HPDE6-E6E7 (cell line): ENCODE results near the gene AGBL1.
"Not testable (repeated sequence)": the region's sequence is repeated elsewhere in the genome, so short reads cannot be mapped to it uniquely, and the experiment has no call there.

Experiments used
- DNase-seq: peaks from one replicate; pipeline ENCODE4 v3.0.0; 2011; ENCODE audit warnings: missing footprints; ENCODE audit errors: extremely low spot score

Gene AGBL1

GRCh38 chr15:86082619-86083380, 3.1 kb downstream of the AGBL1 start:
- no peak for DNase-seq

DNA sequence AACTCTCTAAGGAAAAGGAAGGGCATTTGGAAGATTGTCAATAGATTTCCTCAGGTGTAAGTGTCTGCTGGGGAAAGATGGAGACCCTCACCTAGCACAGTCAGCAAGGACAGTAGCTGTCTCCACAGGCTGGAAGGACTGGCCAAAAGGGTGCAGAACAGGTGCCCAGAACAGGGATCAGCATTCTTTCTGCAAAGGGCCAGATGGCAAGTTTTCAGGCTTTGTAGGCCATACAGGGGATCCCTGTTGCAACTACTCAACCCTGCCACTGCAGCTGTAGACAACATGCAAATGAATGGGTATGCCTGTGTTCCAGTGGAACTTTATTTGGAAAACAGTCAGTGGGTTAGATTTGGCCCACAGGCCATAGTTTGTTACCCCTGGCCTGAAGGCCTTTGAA, 8.1 kb downstream of the AGBL1 start:
- DNase-seq = no peak

- DNase-seq = no peak
Observed at GRCh38 chr15:86089422-86089821, 9.8 kb downstream of the AGBL1 start.

DNA sequence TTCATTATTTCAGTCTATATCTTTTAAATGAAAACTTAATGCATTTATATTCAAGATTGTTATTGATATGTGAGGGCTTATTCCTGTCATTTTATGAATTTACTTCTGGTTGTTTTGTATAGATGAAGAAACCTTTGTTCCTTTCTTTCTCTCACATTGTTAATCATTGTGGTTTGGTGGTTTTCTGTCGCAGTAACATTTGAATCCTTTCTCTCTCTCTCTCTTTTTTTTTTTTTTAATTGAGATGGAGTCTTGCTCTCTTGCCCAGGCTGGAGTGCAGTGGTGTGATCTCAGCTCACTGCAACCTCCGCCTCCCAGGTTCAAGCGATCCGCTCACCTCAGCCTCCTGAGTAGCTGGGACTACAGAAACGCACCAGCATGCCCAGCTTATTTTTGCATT, 22.1 kb downstream of the AGBL1 start:
- DNase-seq = no peak

GRCh38 chr15:86103825-86104224, 24.2 kb downstream of the AGBL1 start:
- DNase-seq = no peak

GRCh38 chr15:86106306-86106705, 26.6 kb downstream of the AGBL1 start:
- no peak for DNase-seq

DNA sequence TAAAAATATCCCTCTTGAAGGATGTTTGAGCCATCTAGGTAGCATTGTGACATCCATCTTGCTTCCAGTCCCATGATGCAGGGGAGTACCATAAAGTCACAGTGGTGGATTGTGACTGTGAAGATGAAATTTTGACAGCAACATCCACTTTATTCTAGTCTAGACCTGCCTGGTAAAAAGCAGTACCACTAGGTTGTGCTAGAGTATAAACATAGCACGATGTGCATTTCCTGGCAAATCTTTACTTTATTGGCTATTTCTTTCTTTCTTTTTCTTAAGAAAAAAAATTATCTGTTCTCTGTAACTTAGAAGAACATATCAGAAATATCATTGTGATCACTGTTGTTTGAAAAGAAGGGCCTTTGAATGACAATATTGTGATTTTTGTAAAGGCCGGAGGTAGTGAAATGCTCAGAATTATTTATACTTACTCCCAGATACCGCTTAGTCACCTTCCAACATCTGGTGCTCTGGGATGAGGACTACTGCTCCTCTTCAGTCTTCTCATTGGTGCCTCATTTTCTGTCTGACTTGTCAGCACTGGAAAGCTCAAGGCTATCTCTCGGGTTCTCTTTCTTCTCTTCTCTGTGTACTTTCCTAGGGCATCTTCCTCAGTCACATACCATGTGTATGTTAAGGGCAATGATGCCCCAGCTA, 35.6 kb downstream of the AGBL1 start:
- DNase-seq = peak; percentile 12

DNA sequence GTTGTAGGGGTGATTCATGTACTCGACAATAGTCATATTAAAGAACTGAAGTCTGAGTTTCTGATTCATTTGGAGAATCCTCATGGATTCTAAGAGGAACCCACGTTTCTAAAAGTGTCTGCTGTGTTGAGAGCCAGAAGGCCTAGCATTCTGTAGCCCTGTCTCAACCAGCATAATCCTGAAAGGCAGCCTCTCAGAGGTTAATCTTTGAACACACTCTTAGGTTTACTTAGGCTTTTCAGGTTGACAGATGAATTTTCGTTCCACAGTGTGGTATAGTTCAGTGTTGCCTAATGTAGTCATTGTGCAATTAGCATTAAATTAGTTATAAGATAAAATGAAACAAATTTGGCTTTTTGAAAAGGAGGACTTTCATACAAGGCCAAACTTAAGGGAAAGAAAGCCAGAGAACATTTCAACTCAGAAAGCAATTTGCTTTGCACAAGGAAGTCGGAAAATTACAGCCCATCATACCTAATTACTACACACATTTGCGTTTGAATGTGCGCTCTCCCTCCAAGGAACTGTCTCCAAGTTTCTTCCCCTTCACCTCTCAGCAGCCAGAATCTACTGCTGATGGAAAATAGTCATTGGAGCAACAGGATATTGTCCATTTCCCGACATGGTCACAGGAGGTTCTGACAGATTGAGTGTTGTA, 42.0 kb downstream of the AGBL1 start:
- no peak for DNase-seq

GRCh38 chr15:86122691-86123391, 43.2 kb downstream of the AGBL1 start:
- not testable (repeated sequence) for DNase-seq

DNA sequence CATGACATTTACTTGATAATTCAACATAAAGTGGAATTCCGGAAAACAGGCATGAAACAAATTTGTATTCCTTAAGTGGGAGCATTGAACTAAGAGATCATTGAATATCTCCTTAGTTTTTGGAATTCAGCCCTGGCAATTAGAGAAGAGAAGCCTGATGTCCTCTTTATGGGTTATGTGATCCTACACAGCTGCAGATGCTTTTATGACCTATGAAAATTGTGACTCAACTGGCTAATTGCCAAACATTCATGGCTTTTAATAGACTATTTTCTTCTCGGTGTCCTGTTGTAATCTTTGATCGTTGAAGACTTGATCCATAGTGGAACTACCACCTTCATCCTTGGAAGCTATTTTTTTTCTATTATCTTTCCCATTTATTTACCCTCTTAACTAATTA, 46.1 kb downstream of the AGBL1 start:
- DNase-seq = no peak

DNA sequence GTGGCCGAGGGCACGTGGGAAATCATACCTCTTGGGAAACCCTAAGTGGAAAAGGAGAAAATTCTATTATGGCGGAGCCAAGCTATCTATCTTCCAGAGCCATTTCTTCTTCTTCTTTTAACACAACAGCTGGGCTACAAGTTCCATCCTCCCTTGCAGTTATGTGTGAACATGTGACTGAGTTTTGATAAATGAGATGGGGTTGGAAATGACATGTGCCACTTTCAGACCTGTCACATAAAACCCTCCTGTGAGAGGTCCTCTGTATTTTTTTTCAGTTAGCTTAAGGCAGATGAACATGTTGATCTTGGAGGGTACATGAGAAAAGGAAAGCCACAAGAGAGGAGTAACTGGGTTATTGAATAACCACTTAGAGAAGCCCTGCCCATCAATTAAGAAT, 47.9 kb downstream of the AGBL1 start:
- DNase-seq = no peak

DNA sequence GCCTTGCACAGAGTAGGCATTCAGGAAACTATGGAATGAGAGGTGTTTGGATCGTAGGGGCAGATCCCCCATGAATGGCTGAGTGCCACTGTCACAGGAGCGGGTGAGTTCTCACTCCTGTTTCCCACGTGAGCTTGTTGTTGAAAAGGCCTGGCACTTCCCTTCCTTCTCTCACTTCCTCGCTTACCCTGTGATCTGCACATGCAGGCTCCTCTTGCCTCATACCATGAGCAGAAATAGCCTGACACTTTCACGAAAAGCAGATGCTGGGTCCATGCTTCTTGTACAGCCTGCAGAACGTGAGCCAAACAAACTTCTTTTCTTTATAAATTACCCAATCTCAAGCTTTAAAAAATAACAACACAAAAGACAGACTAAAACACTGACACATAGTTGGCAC, 55.4 kb downstream of the AGBL1 start:
- DNase-seq = no peak

GRCh38 chr15:86136861-86137260, 57.2 kb downstream of the AGBL1 start:
- DNase-seq = no peak

GRCh38 chr15:86138798-86139197, 59.1 kb downstream of the AGBL1 start:
- DNase-seq = no peak

- DNase-seq = no peak
Observed at GRCh38 chr15:86139828-86140227, 60.2 kb downstream of the AGBL1 start.

DNA sequence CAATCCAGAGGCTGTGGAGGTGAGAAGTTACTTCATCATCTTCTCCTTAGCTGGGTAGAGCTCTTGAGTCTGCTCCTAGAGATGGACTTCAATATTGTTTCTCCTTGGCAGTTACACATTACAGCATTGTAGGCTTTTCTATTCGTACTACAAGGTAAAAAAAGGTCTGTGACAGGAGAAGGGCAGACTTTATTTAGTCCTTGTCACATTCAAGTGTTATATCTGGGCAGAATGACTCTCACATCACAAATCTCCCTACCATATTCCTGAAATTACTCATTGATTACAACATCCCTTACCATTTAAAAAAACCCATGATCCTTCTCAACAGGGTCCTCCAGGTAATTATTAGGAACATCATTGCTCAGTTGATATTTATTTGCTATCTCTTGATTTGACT, 75.0 kb downstream of the AGBL1 start:
- no peak for DNase-seq

GRCh38 chr15:86155551-86155950, 75.9 kb downstream of the AGBL1 start:
- no peak for DNase-seq

GRCh38 chr15:86157606-86158293, 78.1 kb downstream of the AGBL1 start:
- no peak for DNase-seq

- no peak for DNase-seq
Observed at GRCh38 chr15:86159468-86159867, 79.8 kb downstream of the AGBL1 start.

DNA sequence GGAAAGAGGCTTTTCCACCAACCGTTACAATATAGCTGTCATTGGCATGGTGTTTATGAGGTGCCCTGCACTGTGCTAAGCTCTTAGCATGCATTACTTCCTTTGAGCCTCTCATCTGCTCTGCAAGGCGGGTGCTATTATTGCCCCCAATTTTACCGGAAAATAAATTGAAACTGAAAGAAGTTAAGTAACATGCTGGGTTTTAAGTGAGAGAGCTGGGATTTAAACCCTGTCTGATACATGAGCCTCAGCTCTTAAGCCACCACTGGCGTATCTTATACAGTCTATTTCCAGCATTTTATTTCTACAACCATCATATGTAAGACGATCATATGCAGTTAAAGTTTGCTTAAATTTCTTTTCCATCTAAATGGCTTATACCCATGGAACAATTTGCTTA, 81.6 kb downstream of the AGBL1 start:
- no peak for DNase-seq

- DNase-seq = no peak
Observed at GRCh38 chr15:86162172-86162591, 82.5 kb downstream of the AGBL1 start.

GRCh38 chr15:86162641-86163040, 83.0 kb downstream of the AGBL1 start:
- no peak for DNase-seq
